Heart left ventricle (tissue), 13 donors: ENCODE data around the gene NFATC1.

Experiments used
- POLR2A ChIP-seq, 2 donors: fragments of 450-650 bp; IDR thresholded peaks; one replicate each; pipeline ENCODE4 v1.6.1; 2017; ENCODE audit warnings: antibody characterized with exemption in 2 of 2, mild to moderate bottlenecking in 2 of 2, moderate library complexity in 2 of 2
- TF ChIP-seq, protein P1 (sequence below), 12 donors: fragments of 200-600 bp; sonication (generic) in 4 of 12; IDR thresholded peaks; one replicate each; pipeline versions ENCODE4 v1.5.0 to v1.8.0; 2018 to 2022; ENCODE audit warnings: antibody characterized with exemption in 12 of 12, mild to moderate bottlenecking in 5 of 12
- donor health status: ischemic (EF 13 %, LVEDD 7.1; RV severe dilation, severe dysfunction).
- donor health status: DM: no; HTN: yes; CAD: no.
- donor health status: DM: no; HTN: no; CAD: no.
- donor health status: ischemic (EF 25% LVEDD 6.9; RV normal size, moderate dysfunction).
- donor health status: ischemic (EF 25% LVEDD 5.7; RV mildly dilated, moderate dysfunction).
- donor health status: ischemic (EF 35%, LVEDD 5.7; RV mildly dilated, moderate dysfunction).
- donor health status: nonischemic (EF 11% LVEDD 7.7; RV severe dilation, severe dysfunction).
- donor health status: DM: yes; HTN: yes; CAD: no.
- donor health status: PGD.
- donor health status: ischemic (EF 29% LVEDD 5.4; RV normal size, mild dysfunction).
- donor health status: nonischemic (EF 23%, LVEDD 6.1; RV moderate dilation, normal function).

DNA sequence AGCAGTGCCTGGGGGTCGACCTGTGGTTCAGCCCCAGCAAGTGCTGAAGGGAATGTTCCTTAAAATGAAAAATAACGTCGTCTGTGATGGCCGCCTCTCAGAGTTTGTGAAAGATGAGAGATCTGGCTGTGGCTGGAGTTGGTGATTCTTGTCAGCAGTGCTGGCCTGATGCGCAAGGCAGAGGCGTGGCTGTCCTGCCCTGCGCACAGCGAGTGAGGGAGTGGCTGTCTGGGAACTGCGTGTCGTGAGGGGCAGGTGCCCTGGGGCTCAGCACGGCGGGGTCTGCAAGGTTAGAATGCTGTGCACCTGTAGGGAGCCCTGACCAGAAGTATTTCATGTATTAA lies 8.8 kb downstream of the NFATC1 start:
- TF ChIP-seq, protein P1, sequence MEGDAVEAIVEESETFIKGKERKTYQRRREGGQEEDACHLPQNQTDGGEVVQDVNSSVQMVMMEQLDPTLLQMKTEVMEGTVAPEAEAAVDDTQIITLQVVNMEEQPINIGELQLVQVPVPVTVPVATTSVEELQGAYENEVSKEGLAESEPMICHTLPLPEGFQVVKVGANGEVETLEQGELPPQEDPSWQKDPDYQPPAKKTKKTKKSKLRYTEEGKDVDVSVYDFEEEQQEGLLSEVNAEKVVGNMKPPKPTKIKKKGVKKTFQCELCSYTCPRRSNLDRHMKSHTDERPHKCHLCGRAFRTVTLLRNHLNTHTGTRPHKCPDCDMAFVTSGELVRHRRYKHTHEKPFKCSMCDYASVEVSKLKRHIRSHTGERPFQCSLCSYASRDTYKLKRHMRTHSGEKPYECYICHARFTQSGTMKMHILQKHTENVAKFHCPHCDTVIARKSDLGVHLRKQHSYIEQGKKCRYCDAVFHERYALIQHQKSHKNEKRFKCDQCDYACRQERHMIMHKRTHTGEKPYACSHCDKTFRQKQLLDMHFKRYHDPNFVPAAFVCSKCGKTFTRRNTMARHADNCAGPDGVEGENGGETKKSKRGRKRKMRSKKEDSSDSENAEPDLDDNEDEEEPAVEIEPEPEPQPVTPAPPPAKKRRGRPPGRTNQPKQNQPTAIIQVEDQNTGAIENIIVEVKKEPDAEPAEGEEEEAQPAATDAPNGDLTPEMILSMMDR (IDR thresholded peaks at IDR 0.05): no peak
- TF ChIP-seq POLR2A (IDR thresholded peaks at IDR 0.05): no peak
